CD4-positive, CD25-positive, alpha-beta regulatory T cell (primary cell): ENCODE measurements around the gene APOBEC3B. TPM values are rescaled to one million over a fixed set of nuclear protein-coding genes. Genes with fewer than 3 reads are reported as not detected.
"Not testable (repeated sequence)": the region's sequence is repeated elsewhere in the genome, so short reads cannot be mapped to it uniquely, and the experiment has no call there.

Experiments used
- ATAC-seq, 2 donors: fragments of 150-1000 bp; cut with Tn5 transposase; one replicate each; pipeline ENCODE4 v1.10.0; 2021; ENCODE audit warnings: low read depth in 2 of 2, moderate number of reproducible peaks in 2 of 2, moderate library complexity in 1 of 2
- DNase-seq, 3 donors: peaks; one replicate each; pipeline versions ENCODE4 v3.0.0 to v3.0.0-alpha.2; 2012 to 2022; ENCODE audit warnings: mixed read lengths in 1 of 3
- H3K27ac ChIP-seq: one replicate; pipeline ENCODE4 v1.7.0; 2013; ENCODE audit warnings: mild to moderate bottlenecking, low read length; ENCODE audit not compliant: insufficient read depth, poor library complexity, severe bottlenecking
- H3K27me3 ChIP-seq: one replicate; pipeline ENCODE4 v1.7.0; 2013; ENCODE audit warnings: low read length; ENCODE audit not compliant: control insufficient read depth, insufficient read depth
- H3K36me3 ChIP-seq: one replicate; pipeline ENCODE4 v1.7.0; 2013; ENCODE audit warnings: mild to moderate bottlenecking, low read length, moderate library complexity; ENCODE audit not compliant: control insufficient read depth, insufficient read depth
- H3K4me1 ChIP-seq: 2 replicates; pipeline ENCODE4 v1.7.0; 2013; ENCODE audit warnings: mild to moderate bottlenecking, low read length; ENCODE audit not compliant: insufficient read depth, control insufficient read depth, poor library complexity, severe bottlenecking
- H3K4me3 ChIP-seq: one replicate; pipeline ENCODE4 v1.7.0; 2013; ENCODE audit warnings: low read depth, mild to moderate bottlenecking, low read length, moderate library complexity
- H3K9me3 ChIP-seq, 2 experiments: 1 replicate in 1 of 2; 2 replicates in 1 of 2; pipeline ENCODE4 v1.7.0; 2013; ENCODE audit warnings: low read length in 2 of 2, mild to moderate bottlenecking in 1 of 2, moderate library complexity in 1 of 2; ENCODE audit not compliant: control insufficient read depth in 2 of 2
- H3K27ac Mint-ChIP-seq, 3 donors: one replicate each; pipeline ENCODE4 v1.8.0; 2020 to 2022; ENCODE audit warnings: mild to moderate bottlenecking in 3 of 3, mixed read lengths in 3 of 3, moderate library complexity in 2 of 3
- H3K27me3 Mint-ChIP-seq: one replicate; pipeline ENCODE4 v1.8.0; 2022; ENCODE audit warnings: mild to moderate bottlenecking, mixed read lengths
- H3K36me3 Mint-ChIP-seq: one replicate; pipeline ENCODE4 v1.8.0; 2020; ENCODE audit warnings: mixed read lengths
- H3K4me1 Mint-ChIP-seq, 4 donors: one replicate each; pipeline ENCODE4 v1.8.0; 2020 to 2022; ENCODE audit warnings: mixed read lengths in 4 of 4, mild to moderate bottlenecking in 1 of 4
- H3K4me3 Mint-ChIP-seq, 4 donors: one replicate each; pipeline ENCODE4 v1.8.0; 2020 to 2022; ENCODE audit warnings: mild to moderate bottlenecking in 4 of 4, mixed read lengths in 4 of 4, moderate library complexity in 3 of 4
- H3K9me3 Mint-ChIP-seq, 7 donors: one replicate each; pipeline ENCODE4 v1.8.0; 2020 to 2022; ENCODE audit warnings: mixed read lengths in 7 of 7, mild to moderate bottlenecking in 3 of 7, moderate library complexity in 2 of 7
- polyA plus RNA-seq, 4 donors: library from polyadenylated mRNA; unstranded; fragments of 300-500 nt; fragmentation: Illumina TruSeq; gene quantifications; one replicate each; pipeline ENCODE4 v1.2.3, GENCODE V29; 2021
- total RNA-seq: library from RNA; stranded (reverse); gene quantifications from one replicate; pipeline ENCODE4 v1.2.3, GENCODE V29; 2022

APOBEC3B gene
- total and polyA plus RNA-seq, 5 donors from 2014 or later = 0.17 to 2.1 (median 1.4) TPM

- H3K27ac Mint-ChIP-seq, H3K4me3 Mint-ChIP-seq, H3K36me3 Mint-ChIP-seq, DNase-seq, ATAC-seq, H3K27me3 ChIP-seq, H3K9me3 ChIP-seq, H3K4me3 ChIP-seq, H3K4me1 ChIP-seq, H3K36me3 ChIP-seq, H3K27ac ChIP-seq, H3K9me3 Mint-ChIP-seq: not testable (repeated sequence)
- H3K27me3 Mint-ChIP-seq = peaks cover 26% of the 10 kb centered on the region
- H3K4me1 Mint-ChIP-seq = peaks cover 9 to 22% (median 13%) of the 10 kb centered on the region in 4 donors
These were observed 36.3 kb upstream of the APOBEC3B start for GRCh38 chr22:38945706-38946338.

GRCh38 chr22:38946771-38947170 lies 35.4 kb upstream of the APOBEC3B start:
- H3K4me1 ChIP-seq = peaks cover under 1% of the 10 kb centered on the region
- no peaks in the 10 kb centered on the region for H3K36me3 ChIP-seq
- H3K27me3 Mint-ChIP-seq = peaks cover 20% of the 10 kb centered on the region
- ATAC-seq (no peak), DNase-seq (no peak)
- peaks cover 4% of the 10 kb centered on the region for H3K36me3 Mint-ChIP-seq
- no peaks in the 10 kb centered on the region for H3K9me3 ChIP-seq
- H3K27ac ChIP-seq = no peak overlapping the region
- peaks cover 3 to 14% (median 7%) of the 10 kb centered on the region in 4 donors for H3K4me1 Mint-ChIP-seq
- no peak overlapping the region for H3K27ac Mint-ChIP-seq
- no peaks in the 10 kb centered on the region for H3K9me3 Mint-ChIP-seq
- H3K4me3 ChIP-seq = no peak overlapping the region
- no peak overlapping the region for H3K4me3 Mint-ChIP-seq
- peaks cover 7% of the 10 kb centered on the region for H3K27me3 ChIP-seq

GRCh38 chr22:38947321-38948140 lies 34.6 kb upstream of the APOBEC3B start:
- H3K4me3 Mint-ChIP-seq = no peak overlapping the region
- no peak overlapping the region for H3K27ac ChIP-seq
- peaks cover 4% of the 10 kb centered on the region for H3K36me3 Mint-ChIP-seq
- no peak overlapping the region for H3K27ac Mint-ChIP-seq
- peak; percentile 24 to 29 for ATAC-seq
- no peaks in the 10 kb centered on the region for H3K4me1 ChIP-seq
- no peak overlapping the region for H3K4me3 ChIP-seq
- H3K27me3 ChIP-seq = peaks cover 7% of the 10 kb centered on the region
- DNase-seq = no peak
- no peaks in the 10 kb centered on the region for H3K9me3 ChIP-seq
- H3K27me3 Mint-ChIP-seq = peaks cover 18% of the 10 kb centered on the region
- no peaks in the 10 kb centered on the region for H3K9me3 Mint-ChIP-seq
- H3K36me3 ChIP-seq = no peaks in the 10 kb centered on the region
- H3K4me1 Mint-ChIP-seq = peaks cover 0 to 8% (median 2%) of the 10 kb centered on the region in 4 donors

DNA sequence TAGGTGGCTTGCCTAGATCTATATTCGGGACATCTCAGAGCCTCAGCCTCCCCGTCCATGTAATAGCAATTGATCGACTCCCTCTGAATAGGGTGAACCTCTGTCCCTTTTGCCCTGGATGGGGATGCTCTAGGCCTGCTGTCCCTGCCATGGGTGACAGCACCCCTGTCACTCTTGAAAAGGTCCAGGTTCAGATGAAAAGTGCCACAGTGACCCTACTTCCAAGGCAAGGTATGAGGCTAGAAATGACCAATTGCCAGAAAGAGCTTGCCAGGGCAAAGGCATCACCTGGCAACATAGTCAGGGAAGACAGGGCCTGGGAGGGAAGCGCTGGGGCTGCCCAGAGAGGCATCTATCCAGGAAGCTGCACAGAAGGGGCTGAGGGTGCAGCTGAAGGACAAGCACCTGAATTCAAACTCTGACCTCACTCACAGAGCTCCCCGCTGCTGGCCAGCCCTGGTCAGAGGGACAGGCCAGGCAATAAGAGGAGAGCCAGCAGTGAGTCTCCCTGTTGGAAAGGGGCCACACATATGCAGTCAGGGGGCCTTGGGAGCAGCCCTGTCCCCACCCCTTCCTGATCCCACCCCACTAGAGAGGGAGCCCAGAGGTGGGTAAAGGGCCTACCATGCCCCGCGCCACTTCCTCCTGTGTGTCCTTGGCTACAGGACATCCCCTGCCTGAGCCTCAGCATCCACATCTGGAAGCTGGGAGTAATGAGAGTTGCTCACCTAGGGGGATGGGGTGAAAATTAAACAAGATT lies 33.8 kb upstream of the APOBEC3B start:
- Histone ChIP-seq H3K9me3 (no peaks in the 10 kb centered on the region), H3K4me1 (peaks cover under 1% of the 10 kb centered on the region), H3K27ac (no peak overlapping the region), H3K36me3 (no peaks in the 10 kb centered on the region), H3K4me3 (no peak overlapping the region), H3K27me3 (peaks cover 4% of the 10 kb centered on the region)
- DNase-seq (no peak), ATAC-seq (no peak)
- H3K27ac Mint-ChIP-seq = no peak overlapping the region
- H3K9me3 Mint-ChIP-seq = no peaks in the 10 kb centered on the region
- H3K36me3 Mint-ChIP-seq = peaks cover 3% of the 10 kb centered on the region
- no peak overlapping the region for H3K4me3 Mint-ChIP-seq
- peaks cover 0 to 4% (median 2%) of the 10 kb centered on the region in 4 donors for H3K4me1 Mint-ChIP-seq
- peaks cover 17% of the 10 kb centered on the region for H3K27me3 Mint-ChIP-seq

GRCh38 chr22:38949889-38950405 lies 32.2 kb upstream of the APOBEC3B start:
- H3K4me1 ChIP-seq = peaks cover 8% of the 10 kb centered on the region
- H3K27me3 ChIP-seq = peaks cover under 1% of the 10 kb centered on the region
- no peak overlapping the region for H3K27ac ChIP-seq
- no peaks in the 10 kb centered on the region for H3K36me3 ChIP-seq
- Mint-ChIP-seq H3K27me3 (peaks cover 5% of the 10 kb centered on the region), H3K4me3 (no peak overlapping the region), H3K4me1 (peaks cover 0 to 4% (median 2%) of the 10 kb centered on the region in 4 donors), H3K36me3 (no peaks in the 10 kb centered on the region), H3K27ac (no peak overlapping the region), H3K9me3 (no peaks in the 10 kb centered on the region)
- H3K4me3 ChIP-seq = no peak overlapping the region
- DNase-seq (no peak), ATAC-seq (no peak)
- no peaks in the 10 kb centered on the region for H3K9me3 ChIP-seq

GRCh38 chr22:38950527-38951295 lies 31.4 kb upstream of the APOBEC3B start:
- H3K9me3 Mint-ChIP-seq = no peaks in the 10 kb centered on the region
- H3K4me1 Mint-ChIP-seq = peaks cover 0 to 4% (median 2%) of the 10 kb centered on the region in 4 donors
- H3K27me3 ChIP-seq = no peaks in the 10 kb centered on the region
- no peak overlapping the region for H3K27ac Mint-ChIP-seq
- no peak overlapping the region for H3K27ac ChIP-seq
- no peaks in the 10 kb centered on the region for H3K9me3 ChIP-seq
- H3K36me3 ChIP-seq = no peaks in the 10 kb centered on the region
- H3K27me3 Mint-ChIP-seq = peaks cover 5% of the 10 kb centered on the region
- DNase-seq (no peak), ATAC-seq (no peak)
- H3K4me3 ChIP-seq = no peak overlapping the region
- no peaks in the 10 kb centered on the region for H3K36me3 Mint-ChIP-seq
- no peak overlapping the region for H3K4me3 Mint-ChIP-seq
- peaks cover 8% of the 10 kb centered on the region for H3K4me1 ChIP-seq

- ATAC-seq = no peak
- H3K36me3 ChIP-seq = no peaks in the 10 kb centered on the region
- Mint-ChIP-seq H3K27me3 (peaks cover 5% of the 10 kb centered on the region), H3K9me3 (no peaks in the 10 kb centered on the region), H3K36me3 (no peaks in the 10 kb centered on the region), H3K4me3 (no peak overlapping the region), H3K27ac (no peak overlapping the region), H3K4me1 (peaks cover 0 to 4% (median 2%) of the 10 kb centered on the region in 4 donors)
- no peak overlapping the region for H3K4me3 ChIP-seq
- no peaks in the 10 kb centered on the region for H3K9me3 ChIP-seq
- no peaks in the 10 kb centered on the region for H3K27me3 ChIP-seq
- DNase-seq = no peak
- H3K4me1 ChIP-seq = peaks cover 8% of the 10 kb centered on the region
- H3K27ac ChIP-seq = no peak overlapping the region
These were observed 30.4 kb upstream of the APOBEC3B start for GRCh38 chr22:38951734-38952133.
